Measurements from ENCODE around the gene SLK.

Gene SLK

GRCh38 chr10:103923502-103923901, 43.4 kb upstream of the SLK start:
- Histone ChIP-seq H3K79me2 (ENCODE audit: low read length) (no peaks in the 10 kb centered on the region), H4K20me1 (ENCODE audit: insufficient read depth, low read length) (no peaks in the 10 kb centered on the region), H2AFZ (ENCODE audit: low read depth, low read length) (no peak overlapping the region), H3K4me3 (ENCODE audit: low read length) (no peak overlapping the region), H3K27ac (ENCODE audit: low read length) (no peak overlapping the region), H3K4me1 (ENCODE audit: low read length) (peaks cover 4% of the 10 kb centered on the region), H3K36me3 (replicated peaks; ENCODE audit: low read depth, low read length) (no peaks in the 10 kb centered on the region), H3K9me3 (ENCODE audit: insufficient read depth, low read length) (no peaks in the 10 kb centered on the region), H3K27me3 (ENCODE audit: low read depth, low read length) (no peaks in the 10 kb centered on the region), H3K4me2 (ENCODE audit: low read length) (no peak overlapping the region), H3K9ac (ENCODE audit: low read length) (no peak overlapping the region)
- TF ChIP-seq CTCF (IDR thresholded peaks at IDR 0.05; ENCODE audit: low read depth, low read length) (no peak), EZH2phosphoT487 (IDR thresholded peaks at IDR 0.05; ENCODE audit: low read depth) (no peak)

GRCh38 chr10:103925591-103925990, 41.3 kb upstream of the SLK start:
- no peaks in the 10 kb centered on the region for H3K4me1 ChIP-seq (ENCODE audit: low read length)
- H3K4me3 ChIP-seq (ENCODE audit: low read length) = no peak overlapping the region
- TF ChIP-seq CTCF (IDR thresholded peaks at IDR 0.05; ENCODE audit: low read depth, low read length) = no peak
- TF ChIP-seq EZH2phosphoT487 (IDR thresholded peaks at IDR 0.05; ENCODE audit: low read depth) = no peak
- no peaks in the 10 kb centered on the region for H3K36me3 ChIP-seq (replicated peaks; ENCODE audit: low read depth, low read length)
- H3K27ac ChIP-seq (ENCODE audit: low read length) = no peak overlapping the region
- no peaks in the 10 kb centered on the region for H3K27me3 ChIP-seq (ENCODE audit: low read depth, low read length)
- no peak overlapping the region for H3K4me2 ChIP-seq (ENCODE audit: low read length)
- no peak overlapping the region for H3K9ac ChIP-seq (ENCODE audit: low read length)
- H2AFZ ChIP-seq (ENCODE audit: low read depth, low read length) = no peak overlapping the region
- H4K20me1 ChIP-seq (ENCODE audit: insufficient read depth, low read length) = no peaks in the 10 kb centered on the region
- no peaks in the 10 kb centered on the region for H3K79me2 ChIP-seq (ENCODE audit: low read length)
- H3K9me3 ChIP-seq (ENCODE audit: insufficient read depth, low read length) = no peaks in the 10 kb centered on the region

- Histone ChIP-seq H3K27me3 (ENCODE audit: low read depth, low read length) (no peaks in the 10 kb centered on the region), H3K9ac (ENCODE audit: low read length) (no peak overlapping the region), H3K9me3 (ENCODE audit: insufficient read depth, low read length) (no peaks in the 10 kb centered on the region), H3K4me3 (ENCODE audit: low read length) (no peak overlapping the region), H3K4me1 (ENCODE audit: low read length) (no peaks in the 10 kb centered on the region), H3K79me2 (ENCODE audit: low read length) (no peaks in the 10 kb centered on the region), H2AFZ (ENCODE audit: low read depth, low read length) (no peak overlapping the region), H3K27ac (ENCODE audit: low read length) (no peak overlapping the region), H3K4me2 (ENCODE audit: low read length) (no peak overlapping the region), H3K36me3 (replicated peaks; ENCODE audit: low read depth, low read length) (no peaks in the 10 kb centered on the region), H4K20me1 (ENCODE audit: insufficient read depth, low read length) (no peaks in the 10 kb centered on the region)
- TF ChIP-seq CTCF (IDR thresholded peaks at IDR 0.05; ENCODE audit: low read depth, low read length) (no peak), EZH2phosphoT487 (IDR thresholded peaks at IDR 0.05; ENCODE audit: low read depth) (no peak)
Measured at GRCh38 chr10:103926722-103927319, 40.1 kb upstream of the SLK start.

GRCh38 chr10:103928784-103929183, 38.2 kb upstream of the SLK start:
- Histone ChIP-seq H3K4me3 (ENCODE audit: low read length) (no peak overlapping the region), H3K9ac (ENCODE audit: low read length) (no peak overlapping the region), H3K36me3 (replicated peaks; ENCODE audit: low read depth, low read length) (no peaks in the 10 kb centered on the region), H3K27ac (ENCODE audit: low read length) (no peak overlapping the region), H3K4me2 (ENCODE audit: low read length) (no peak overlapping the region), H4K20me1 (ENCODE audit: insufficient read depth, low read length) (no peaks in the 10 kb centered on the region), H3K4me1 (ENCODE audit: low read length) (no peaks in the 10 kb centered on the region), H2AFZ (ENCODE audit: low read depth, low read length) (no peak overlapping the region), H3K9me3 (ENCODE audit: insufficient read depth, low read length) (no peaks in the 10 kb centered on the region), H3K27me3 (ENCODE audit: low read depth, low read length) (no peaks in the 10 kb centered on the region), H3K79me2 (ENCODE audit: low read length) (no peaks in the 10 kb centered on the region)
- no peak for TF ChIP-seq EZH2phosphoT487 (IDR thresholded peaks at IDR 0.05; ENCODE audit: low read depth)
- TF ChIP-seq CTCF (IDR thresholded peaks at IDR 0.05; ENCODE audit: low read depth, low read length) = no peak

All from OCI-LY3 (cell line).